ENCODE measurements around the gene VASN. TPM values are rescaled to one million over a fixed set of nuclear protein-coding genes. Genes with fewer than 3 reads are reported as not detected.
A peak's percentile ranks its signal among the peaks of the same experiment; 100 is the strongest.

The VASN gene
- total RNA-seq, 1 donor from 2014 or later = 16.8 TPM

DNA sequence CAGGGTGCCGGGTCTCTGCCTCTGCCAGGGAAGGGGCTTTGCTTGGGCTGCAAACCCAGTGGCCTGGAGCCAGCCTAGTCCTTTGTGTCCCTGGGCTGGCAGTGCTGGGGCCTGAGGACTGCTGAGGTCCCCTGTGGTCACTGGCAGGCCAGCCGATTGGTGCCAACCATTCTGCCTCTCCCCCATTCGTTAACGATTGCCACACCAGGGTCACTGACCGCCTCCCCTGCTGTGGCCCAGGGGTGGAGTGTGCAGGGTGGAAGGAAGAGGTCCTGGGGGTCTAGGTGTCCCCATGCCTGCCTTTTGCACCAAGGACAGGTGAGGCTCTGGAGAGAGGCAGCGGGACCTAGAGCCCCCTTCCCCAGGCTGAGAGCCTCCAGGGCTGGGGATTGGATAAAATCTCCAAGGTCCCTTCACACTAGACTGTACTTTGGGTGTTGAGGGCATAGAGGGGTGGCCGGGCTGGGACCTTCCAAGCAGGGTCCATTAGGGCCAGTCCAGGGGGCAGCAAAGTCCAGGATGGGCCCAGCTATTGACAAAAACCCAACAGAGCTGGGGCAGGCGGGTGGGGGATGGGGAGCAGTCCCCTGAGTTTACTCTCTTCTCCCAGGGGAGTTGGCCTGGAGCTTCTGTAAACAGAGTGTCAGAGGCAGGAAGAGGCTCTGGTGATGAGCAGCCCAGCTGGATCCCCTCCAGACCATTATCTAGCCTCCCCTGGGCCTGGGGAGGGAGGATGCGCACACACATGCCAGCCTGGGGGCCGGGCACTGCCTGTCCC is 1.1 kb downstream of the VASN start:
- DNase-seq = no peak

DNA sequence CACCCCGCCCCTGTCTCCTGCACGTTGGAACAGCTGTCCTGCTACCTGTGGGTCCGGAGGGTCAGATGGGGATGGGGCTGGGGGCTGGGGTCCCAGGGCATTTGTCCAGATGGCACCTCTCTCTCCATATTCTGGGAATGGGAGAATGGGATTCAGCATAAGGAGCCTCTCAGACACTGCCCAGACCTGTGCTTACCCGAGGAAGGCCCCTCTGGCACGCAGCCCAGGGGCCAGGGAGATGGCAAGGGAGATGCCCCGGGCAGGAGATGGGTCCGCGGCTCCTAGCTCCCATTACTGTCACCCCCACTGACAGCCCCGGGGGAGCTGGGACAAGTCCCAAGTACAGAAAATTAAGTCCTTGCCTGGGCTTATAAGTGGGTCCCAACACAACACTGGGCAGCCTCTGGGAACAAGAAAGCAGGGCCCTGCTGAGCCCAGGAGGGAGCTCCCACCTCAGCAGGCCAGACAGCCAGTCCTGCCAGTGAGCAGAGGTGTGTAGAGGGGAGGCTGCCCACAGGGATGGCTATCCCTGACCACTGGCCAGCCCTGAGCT is 1.8 kb downstream of the VASN start:
- DNase-seq = no peak

DNA sequence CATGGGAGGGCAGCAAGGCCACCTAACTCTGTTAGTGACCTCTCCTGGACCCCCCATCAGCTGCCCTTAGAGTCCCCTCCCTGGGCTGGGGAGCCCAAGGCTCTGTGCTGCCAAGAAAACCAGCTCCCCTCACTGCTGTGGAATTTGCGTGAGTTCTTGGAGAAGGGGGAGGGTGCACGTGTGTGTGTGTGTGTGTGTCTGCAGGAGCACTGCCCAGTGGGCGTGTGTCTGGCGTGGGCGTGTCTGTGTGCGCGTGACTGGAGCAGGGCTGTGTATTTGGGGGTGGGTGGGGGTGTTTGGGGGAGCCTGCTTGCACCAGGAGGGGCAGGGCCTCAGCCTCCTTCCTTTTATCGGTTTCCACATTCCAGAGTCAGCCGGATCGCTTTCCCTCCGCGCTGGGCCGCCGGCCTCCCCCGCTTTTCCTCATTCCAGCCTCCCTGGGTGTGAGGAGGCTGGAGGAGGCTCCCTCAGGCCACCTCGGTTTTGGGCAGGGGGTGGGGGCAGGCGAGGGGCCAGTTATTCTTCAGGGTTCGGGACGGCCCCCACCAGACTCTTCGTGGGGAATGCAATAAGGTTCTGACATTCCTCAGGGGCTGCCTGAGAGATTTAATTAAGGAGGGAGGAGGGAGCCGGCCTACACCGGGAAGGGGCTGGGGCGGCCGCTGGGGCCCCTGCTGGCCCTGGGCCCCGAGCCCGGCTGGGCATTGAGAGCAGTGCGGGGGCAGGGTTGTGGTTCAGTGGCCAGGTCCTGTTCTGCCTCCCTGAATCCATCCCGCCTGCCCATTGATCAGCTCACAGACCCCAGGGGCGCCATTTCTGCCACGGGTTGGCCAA is 2.5 kb downstream of the VASN start:
- peak; percentile 82 for DNase-seq

DNA sequence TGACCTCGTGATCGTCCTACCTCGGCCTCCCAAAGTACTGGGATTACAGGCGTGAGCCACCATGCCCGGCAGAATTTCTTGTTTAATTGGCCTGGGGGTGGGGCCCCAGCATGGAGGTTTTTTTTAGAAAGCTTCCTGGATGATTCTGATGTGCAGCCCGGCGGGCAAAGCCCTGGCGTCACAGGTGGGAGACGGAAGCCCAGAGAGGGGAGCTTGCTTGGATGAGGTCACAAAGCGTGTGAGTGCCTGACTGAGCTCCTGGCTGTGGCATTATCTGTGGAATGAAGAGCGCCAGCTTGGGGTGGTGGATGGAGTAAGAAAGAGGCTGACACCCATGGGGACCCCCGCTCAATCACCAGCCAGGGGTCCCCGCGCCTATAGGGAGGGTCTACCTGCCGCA is 4.1 kb downstream of the VASN start:
- no peak for DNase-seq

DNA sequence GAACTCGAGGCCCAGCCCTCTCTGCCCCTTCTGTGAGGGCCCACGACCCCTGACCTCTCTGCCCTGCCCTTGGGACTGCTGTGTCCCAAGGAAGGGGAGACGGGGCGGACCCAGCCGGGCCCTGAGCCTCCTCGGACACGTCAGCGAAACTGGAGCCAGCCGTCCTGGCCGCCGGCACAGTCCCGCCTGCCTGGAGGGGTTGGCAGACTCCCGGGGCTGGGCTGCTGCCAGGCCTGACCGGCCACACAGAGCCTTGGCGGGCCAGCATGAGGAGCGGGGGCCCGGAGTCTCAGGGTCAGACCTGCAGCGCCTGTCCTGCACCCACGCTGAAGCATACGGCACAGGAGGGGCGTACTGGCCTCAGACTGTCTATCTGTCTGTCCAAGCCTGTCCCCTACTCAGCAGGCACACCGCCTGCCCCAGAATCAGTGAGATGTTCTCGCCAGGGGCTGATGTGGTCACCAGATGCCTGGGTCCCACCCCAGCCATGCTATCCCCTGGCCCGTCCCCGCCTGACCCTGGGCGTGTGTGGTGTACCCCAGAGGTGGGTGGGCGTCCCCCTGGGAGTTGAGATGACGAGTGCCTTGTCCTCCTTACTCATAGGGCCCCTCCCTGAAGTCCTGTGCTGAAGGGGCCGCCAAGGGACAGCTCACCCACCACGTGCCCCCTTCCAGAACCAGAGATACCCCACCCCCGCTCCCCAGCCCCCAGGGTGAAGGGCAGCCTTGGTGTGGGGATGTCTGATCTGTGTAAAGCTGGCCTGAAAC is 4.7 kb downstream of the VASN start:
- DNase-seq = peak; percentile 79

DNA sequence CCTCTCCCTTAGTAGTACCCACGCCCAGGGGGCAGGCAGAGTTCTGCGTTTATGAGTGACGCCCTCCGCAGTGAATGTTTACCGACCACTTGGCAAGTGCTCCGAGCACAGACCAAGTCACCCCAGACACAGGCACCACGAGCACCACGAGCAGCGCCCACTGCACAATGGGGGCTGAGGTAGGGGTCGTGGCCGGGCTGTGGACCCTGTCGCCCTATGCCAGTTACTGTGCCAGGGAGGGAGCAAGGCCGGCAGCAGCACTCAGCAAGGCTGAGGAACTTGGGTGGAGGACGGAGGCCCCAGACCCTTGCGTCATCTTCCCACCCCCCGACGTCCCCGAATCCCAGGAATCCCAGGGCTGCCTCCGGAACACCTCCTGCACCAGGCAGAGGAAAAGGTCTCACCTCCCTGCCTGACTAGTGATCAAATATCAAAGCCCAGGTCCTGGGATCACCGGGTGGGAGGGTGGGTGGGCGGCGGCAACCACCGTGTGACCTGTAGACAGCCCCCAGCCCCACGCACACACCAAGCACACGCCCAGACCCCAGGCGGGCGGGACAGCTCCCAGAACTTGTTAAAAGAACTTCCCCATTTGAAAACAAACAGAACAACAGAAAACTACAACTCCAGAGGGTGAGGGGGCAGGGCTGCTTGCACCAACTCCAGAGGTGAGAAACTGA is 5.4 kb downstream of the VASN start:
- DNase-seq = no peak

DNA sequence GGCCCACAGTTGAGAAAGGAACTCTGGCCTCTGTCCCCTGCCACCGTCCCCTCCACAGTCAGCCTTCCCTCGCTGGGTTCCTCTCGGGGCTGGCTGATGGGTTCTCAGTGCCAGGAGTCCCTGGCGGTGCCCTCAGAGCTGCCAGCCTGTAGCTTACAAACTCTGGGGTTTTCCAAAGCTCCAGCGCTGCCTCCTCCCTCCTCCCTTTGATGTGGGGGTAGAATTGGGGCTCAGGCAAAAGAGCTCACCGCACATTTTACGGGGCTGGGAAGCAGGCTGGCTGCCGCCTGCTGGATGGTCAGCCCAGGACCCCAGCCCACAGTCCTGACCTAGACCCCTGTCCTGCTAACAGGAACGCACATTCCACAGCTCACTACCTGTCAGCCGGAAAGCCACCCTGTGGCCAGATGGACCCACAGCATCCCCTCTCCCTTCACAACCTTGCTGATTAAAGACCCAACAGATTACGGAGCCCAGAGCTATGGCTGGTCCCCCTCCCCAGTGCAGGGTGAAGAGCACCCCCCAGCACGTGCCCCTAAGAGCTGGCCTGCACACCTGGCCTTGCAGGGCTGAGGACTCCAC is 6.0 kb downstream of the VASN start:
- no peak for DNase-seq

DNA sequence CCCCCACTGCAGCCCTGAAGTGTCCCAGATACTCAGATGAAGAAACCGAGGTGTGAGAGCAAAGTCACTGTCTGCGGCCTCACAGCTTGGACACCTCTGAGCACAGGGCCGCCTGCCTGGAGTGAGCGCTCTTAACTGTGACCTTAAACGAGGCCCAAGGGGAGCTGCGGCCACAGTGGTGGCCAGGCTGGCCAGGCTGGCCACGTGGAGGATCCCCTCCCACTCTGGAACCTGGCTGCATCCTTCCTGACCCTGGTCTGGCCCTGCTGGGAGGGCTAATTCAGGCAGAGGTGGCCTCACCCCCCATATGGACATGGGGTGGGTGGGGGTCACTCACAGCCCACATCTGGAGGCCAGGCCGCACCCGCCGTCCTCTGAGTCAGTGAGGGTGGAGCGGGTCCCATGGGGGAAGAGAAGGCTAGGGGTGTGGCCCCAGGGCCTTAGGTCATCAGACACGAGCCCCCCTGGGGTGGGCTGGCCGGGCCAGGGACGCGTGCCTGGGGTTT is 6.6 kb downstream of the VASN start:
- no peak for DNase-seq

DNA sequence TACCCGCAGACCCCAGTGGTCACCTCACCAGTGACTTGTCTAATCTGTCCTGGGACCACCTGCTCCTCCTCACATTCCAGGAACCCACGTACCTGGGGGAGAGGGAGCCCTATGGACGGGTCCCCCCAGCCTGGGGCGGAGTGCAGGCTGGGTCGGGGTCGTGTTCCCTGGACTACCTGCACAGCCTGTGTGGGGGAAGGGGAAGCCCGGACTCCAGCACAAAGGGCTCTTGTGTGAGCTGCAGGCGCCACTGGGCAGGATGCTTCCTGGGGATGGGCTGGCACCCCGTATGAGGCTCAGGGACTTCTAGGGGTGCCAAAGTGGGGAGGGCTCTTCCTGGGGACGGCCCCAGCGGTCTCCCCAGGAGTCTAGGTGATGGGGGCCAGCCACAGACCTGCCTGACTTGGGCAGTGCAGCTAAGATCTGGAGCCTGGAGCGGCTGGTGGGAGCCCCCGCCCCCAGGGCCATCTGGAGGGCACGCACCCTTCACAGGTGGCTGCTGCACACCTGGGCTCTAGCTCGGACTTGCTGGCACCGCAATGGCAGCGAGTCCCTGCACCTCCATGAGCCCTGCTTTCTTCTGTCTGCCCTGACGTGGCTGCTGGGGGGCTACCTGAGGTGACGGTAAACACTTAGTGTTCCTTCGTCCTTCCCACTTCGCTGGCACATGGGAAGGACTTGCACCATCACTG is 7.5 kb downstream of the VASN start:
- DNase-seq = no peak

DNA sequence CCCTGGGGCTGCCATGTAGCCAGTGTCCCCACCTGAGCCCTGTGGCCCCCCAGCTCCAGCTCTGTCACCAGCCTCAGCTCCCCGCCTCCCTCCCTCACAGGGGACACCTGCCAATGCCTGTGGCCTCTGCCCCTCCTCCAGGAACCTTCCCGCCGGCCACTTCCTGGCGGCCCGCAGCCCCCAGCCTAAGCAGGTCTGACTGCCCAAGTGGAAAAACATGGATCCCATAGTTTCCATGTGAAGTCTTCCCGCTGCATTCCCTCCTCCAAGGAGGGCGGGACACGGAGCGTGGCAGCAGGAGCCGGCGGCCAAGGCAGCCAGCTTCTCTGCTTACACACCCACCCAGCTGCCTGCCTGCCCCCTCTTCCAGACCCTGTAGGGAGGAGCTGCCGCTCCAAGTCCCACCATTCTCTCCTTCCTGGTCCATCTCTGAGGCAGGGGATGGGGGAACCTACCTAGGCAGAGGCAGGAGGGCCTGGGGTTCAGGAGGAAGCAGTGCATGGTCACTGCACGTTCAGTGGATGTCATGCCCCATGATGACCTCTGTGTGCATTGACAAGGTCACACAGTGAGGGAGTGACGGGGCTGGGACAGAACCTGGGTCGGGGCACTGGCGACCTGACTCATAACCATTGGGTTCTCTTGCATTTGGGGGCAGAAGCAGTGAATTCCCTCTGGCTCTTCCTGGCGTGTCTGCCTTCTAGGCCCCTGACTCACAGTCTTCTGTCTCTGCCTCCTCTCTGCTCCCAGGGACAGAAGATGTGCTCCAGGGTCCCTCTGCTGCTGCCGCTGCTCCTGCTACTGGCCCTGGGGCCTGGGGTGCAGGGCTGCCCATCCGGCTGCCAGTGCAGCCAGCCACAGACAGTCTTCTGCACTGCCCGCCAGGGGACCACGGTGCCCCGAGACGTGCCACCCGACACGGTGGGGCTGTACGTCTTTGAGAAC is 8.7 kb downstream of the VASN start:
- DNase-seq = peak; percentile 73

DNA sequence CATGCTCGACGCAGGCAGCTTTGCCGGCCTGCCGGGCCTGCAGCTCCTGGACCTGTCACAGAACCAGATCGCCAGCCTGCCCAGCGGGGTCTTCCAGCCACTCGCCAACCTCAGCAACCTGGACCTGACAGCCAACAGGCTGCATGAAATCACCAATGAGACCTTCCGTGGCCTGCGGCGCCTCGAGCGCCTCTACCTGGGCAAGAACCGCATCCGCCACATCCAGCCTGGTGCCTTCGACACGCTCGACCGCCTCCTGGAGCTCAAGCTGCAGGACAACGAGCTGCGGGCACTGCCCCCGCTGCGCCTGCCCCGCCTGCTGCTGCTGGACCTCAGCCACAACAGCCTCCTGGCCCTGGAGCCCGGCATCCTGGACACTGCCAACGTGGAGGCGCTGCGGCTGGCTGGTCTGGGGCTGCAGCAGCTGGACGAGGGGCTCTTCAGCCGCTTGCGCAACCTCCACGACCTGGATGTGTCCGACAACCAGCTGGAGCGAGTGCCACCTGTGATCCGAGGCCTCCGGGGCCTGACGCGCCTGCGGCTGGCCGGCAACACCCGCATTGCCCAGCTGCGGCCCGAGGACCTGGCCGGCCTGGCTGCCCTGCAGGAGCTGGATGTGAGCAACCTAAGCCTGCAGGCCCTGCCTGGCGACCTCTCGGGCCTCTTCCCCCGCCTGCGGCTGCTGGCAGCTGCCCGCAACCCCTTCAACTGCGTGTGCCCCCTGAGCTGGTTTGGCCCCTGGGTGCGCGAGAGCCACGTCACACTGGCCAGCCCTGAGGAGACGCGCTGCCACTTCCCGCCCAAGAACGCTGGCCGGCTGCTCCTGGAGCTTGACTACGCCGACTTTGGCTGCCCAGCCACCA is 9.7 kb downstream of the VASN start:
- no peak for DNase-seq

DNA sequence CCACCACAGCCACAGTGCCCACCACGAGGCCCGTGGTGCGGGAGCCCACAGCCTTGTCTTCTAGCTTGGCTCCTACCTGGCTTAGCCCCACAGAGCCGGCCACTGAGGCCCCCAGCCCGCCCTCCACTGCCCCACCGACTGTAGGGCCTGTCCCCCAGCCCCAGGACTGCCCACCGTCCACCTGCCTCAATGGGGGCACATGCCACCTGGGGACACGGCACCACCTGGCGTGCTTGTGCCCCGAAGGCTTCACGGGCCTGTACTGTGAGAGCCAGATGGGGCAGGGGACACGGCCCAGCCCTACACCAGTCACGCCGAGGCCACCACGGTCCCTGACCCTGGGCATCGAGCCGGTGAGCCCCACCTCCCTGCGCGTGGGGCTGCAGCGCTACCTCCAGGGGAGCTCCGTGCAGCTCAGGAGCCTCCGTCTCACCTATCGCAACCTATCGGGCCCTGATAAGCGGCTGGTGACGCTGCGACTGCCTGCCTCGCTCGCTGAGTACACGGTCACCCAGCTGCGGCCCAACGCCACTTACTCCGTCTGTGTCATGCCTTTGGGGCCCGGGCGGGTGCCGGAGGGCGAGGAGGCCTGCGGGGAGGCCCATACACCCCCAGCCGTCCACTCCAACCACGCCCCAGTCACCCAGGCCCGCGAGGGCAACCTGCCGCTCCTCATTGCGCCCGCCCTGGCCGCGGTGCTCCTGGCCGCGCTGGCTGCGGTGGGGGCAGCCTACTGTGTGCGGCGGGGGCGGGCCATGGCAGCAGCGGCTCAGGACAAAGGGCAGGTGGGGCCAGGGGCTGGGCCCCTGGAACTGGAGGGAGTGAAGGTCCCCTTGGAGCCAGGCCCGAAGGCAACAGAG is 10.5 kb downstream of the VASN start:
- DNase-seq = no peak

DNA sequence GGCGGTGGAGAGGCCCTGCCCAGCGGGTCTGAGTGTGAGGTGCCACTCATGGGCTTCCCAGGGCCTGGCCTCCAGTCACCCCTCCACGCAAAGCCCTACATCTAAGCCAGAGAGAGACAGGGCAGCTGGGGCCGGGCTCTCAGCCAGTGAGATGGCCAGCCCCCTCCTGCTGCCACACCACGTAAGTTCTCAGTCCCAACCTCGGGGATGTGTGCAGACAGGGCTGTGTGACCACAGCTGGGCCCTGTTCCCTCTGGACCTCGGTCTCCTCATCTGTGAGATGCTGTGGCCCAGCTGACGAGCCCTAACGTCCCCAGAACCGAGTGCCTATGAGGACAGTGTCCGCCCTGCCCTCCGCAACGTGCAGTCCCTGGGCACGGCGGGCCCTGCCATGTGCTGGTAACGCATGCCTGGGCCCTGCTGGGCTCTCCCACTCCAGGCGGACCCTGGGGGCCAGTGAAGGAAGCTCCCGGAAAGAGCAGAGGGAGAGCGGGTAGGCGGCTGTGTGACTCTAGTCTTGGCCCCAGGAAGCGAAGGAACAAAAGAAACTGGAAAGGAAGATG is 11.2 kb downstream of the VASN start:
- DNase-seq = no peak

DNA sequence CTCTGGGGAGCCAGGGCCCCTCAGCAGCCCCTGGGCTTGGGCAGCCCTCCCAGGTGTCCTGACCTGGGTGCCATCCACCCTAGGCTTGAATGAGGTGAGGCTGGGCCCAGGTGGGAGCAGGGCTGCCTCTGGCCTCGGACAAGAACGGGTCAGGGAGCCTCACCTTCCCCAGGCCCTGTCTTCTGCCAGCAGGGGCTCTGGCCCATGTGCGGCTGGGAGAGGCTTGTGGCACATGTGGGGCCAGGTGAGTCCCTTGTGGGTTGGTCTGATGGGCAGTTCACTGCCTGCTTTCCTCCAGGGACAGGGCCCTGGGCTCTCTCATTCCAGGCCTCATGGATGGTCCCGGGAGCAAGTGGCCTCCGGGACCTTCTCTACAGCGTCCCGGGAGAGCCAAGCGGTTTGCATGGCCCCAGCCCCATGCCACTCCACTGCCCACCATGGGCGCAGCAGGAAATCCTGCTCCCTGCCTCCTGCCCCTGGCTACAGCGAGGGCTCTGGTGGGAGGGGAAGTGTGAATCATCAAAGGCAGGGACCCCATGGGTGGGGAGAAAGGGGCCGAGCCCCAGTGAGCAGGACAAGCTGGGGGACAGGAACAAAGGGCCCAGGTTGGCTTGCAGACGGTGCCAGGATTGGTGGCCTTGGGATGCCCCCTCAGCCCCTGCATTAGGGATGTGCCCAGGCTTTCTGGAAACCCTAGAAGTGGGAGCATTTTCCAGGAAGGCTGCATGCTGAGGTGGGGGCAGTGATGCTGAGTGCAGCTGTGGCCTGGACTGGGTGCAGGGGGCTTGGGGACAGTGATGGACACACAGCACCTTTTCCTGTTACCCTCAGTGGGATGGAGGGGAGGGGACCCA is 12.2 kb downstream of the VASN start:
- DNase-seq = no peak

DNA sequence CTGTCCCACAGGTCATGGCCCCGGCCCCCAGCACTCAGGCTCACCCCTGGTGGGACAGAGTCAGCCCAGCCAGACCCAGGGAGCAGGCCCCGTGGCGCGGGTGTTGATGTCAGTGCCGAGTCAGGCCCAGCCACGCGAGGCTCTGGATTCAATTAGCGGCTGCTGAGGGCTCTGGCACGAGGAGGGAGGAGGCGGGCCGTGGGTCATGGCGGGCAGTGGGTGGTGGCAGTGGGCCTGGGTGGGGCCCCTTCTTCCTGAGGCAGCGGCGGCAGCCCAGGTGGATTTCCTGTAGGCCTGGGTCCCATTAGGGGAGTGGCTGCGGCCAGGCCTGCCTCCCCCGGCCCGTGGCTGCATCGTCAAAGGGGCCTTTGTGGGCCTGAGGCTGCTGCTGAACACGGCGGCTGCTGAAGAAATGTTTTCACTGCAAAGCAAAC is 12.9 kb downstream of the VASN start:
- peak; percentile 74 for DNase-seq
